ENCODE data around the gene SMPX. TPM values are rescaled to one million over a fixed set of nuclear protein-coding genes. Genes with fewer than 3 reads are reported as not detected.

The SMPX gene
- total RNA-seq, 2 donors from 2014 or later = 2.4 TPM; not detected in 1

- H3K27ac ChIP-seq = no peak overlapping the region
- intact Hi-C loops (cut with DNase I) = no loop called here
- no peak for DNase-seq
- no peak for TF ChIP-seq CTCF (IDR thresholded peaks at IDR 0.05)
- no peaks in the 10 kb centered on the region for H3K36me3 ChIP-seq
- peaks cover 8% of the 10 kb centered on the region for H3K27me3 ChIP-seq
- H3K4me3 ChIP-seq = no peak overlapping the region
- no peaks in the 10 kb centered on the region for H3K9me3 ChIP-seq
- no peaks in the 10 kb centered on the region for H3K4me1 ChIP-seq
- H3K9ac ChIP-seq (ENCODE audit: low read depth in 2 of 2, low read length in 2 of 2) = no peak overlapping the region
Observed at GRCh38 chrX:21734175-21734574, 23.7 kb downstream of the SMPX start.

DNA sequence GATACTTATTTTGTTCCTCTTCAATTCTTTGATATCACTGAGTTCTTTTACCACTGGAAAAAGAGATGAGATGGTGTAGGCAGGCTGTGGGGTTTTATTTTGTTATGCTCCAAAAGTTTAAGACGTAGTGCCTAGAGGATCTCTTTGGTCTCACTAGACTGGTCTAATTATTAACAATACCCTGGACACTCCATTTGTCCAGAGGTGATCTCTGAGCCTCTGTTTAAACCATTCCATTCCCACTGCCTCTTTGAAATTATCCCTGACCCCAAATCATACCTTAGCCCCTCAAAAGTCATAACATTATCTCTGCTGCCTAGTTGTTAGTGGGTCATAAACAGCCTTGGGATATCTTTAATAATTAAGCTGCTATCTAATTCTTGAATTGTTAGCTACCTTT, 24.2 kb downstream of the SMPX start:
- H3K27me3 ChIP-seq = peaks cover 8% of the 10 kb centered on the region
- DNase-seq = no peak
- TF ChIP-seq CTCF (IDR thresholded peaks at IDR 0.05) = no peak
- H3K9me3 ChIP-seq = no peaks in the 10 kb centered on the region
- no peak overlapping the region for H3K27ac ChIP-seq
- H3K4me3 ChIP-seq = no peak overlapping the region
- H3K9ac ChIP-seq (ENCODE audit: low read depth in 2 of 2, low read length in 2 of 2) = no peak overlapping the region
- H3K36me3 ChIP-seq = no peaks in the 10 kb centered on the region
- no peaks in the 10 kb centered on the region for H3K4me1 ChIP-seq
- intact Hi-C loops (cut with DNase I) = no loop called here

DNA sequence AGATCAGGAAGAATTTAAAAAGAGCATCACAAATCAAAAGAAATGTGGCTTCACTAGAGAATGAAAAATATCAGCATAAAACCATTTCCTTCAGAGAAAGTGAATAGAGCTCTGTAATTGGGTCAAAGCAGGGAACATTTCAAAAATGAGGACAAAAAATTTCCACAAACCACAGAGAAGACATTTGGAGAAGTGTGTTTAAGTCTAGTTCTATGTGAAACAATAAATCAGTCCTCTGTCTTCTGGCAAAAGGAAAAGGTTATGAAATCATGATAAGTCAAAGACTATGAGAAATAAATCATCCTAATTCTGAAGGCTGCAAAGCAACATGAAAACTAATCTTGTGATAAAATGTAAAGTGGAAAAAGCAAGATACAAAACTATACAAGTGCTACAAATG, 27.9 kb downstream of the SMPX start:
- Histone ChIP-seq H3K9me3 (no peaks in the 10 kb centered on the region), H3K27me3 (peaks cover 8% of the 10 kb centered on the region), H3K36me3 (no peaks in the 10 kb centered on the region), H3K9ac (ENCODE audit: low read depth in 2 of 2, low read length in 2 of 2) (no peak overlapping the region), H3K27ac (no peak overlapping the region), H3K4me3 (no peak overlapping the region), H3K4me1 (no peaks in the 10 kb centered on the region)
- intact Hi-C loops (cut with DNase I) = no loop called here
- TF ChIP-seq CTCF (IDR thresholded peaks at IDR 0.05) = no peak
- no peak for DNase-seq

GRCh38 chrX:21728276-21728968, 29.5 kb downstream of the SMPX start:
- Histone ChIP-seq H3K27ac (no peak overlapping the region), H3K4me1 (no peaks in the 10 kb centered on the region), H3K9ac (ENCODE audit: low read depth in 2 of 2, low read length in 2 of 2) (no peak overlapping the region), H3K4me3 (no peak overlapping the region), H3K9me3 (no peaks in the 10 kb centered on the region), H3K36me3 (no peaks in the 10 kb centered on the region), H3K27me3 (peaks cover 8% of the 10 kb centered on the region)
- TF ChIP-seq CTCF (IDR thresholded peaks at IDR 0.05) = no peak
- DNase-seq = no peak
- intact Hi-C loops (cut with DNase I) = no loop called here

- H3K27me3 ChIP-seq = no peaks in the 10 kb centered on the region
- intact Hi-C loops (cut with DNase I) = no loop called here
- no peaks in the 10 kb centered on the region for H3K36me3 ChIP-seq
- no peak overlapping the region for H3K4me3 ChIP-seq
- no peaks in the 10 kb centered on the region for H3K9me3 ChIP-seq
- no peaks in the 10 kb centered on the region for H3K4me1 ChIP-seq
- H3K9ac ChIP-seq (ENCODE audit: low read depth in 2 of 2, low read length in 2 of 2) = no peak overlapping the region
- no peak for DNase-seq
- H3K27ac ChIP-seq = no peak overlapping the region
- no peak for TF ChIP-seq CTCF (IDR thresholded peaks at IDR 0.05)
Observed at GRCh38 chrX:21725916-21726315, 32.0 kb downstream of the SMPX start.
